HEK293 (cell line): ENCODE results near the gene HCN4.

Source experiments
- CTCF ChIA-PET: fragments of 350-600 bp; formaldehyde crosslinking; extraction: SDS; loops from one replicate; lab custom pipeline; 2021; ENCODE audit warnings: antibody characterized with exemption; lab: Yijun Ruan, JAX
- POLR2A ChIA-PET: fragments of 300-600 bp; formaldehyde crosslinking; extraction: SDS; loops from one replicate; lab custom pipeline; 2020; ENCODE audit warnings: antibody characterized with exemption, inconsistent platforms; lab: Yijun Ruan, JAX
- H3K27ac ChIP-seq: fragments of 200-500 bp; sonication (Bioruptor generic); 2 replicates; pipeline ENCODE4 v1.5.1; 2014; ENCODE audit warnings: low read depth, low read length, control low read depth, inconsistent platforms; ENCODE audit errors: extremely low read depth
- H3K36me3 ChIP-seq, 2 experiments: fragments of 200-500 bp in 1 of 2; sonication (Bioruptor generic) in 1 of 2; 1 replicate in 1 of 2; 2 replicates in 1 of 2; pipeline ENCODE4 v1.5.1; 2014 to 2017; ENCODE audit warnings: inconsistent platforms in 2 of 2, low read length in 2 of 2; ENCODE audit not compliant: control insufficient read depth in 2 of 2, insufficient read depth in 1 of 2
- H3K4me1 ChIP-seq: fragments of 200-500 bp; sonication (Bioruptor generic); 2 replicates; pipeline ENCODE4 v1.5.1; 2014; ENCODE audit warnings: mild to moderate bottlenecking, low read length, inconsistent platforms; ENCODE audit not compliant: control insufficient read depth, insufficient read depth
- H3K4me3 ChIP-seq: 2 replicates; pipeline ENCODE4 v1.5.1; 2011; ENCODE audit warnings: low read depth, mild to moderate bottlenecking, control low read depth, low read length, moderate library complexity
- H3K9me3 ChIP-seq: fragments of 200-500 bp; sonication (Bioruptor generic); 2 replicates; pipeline ENCODE4 v1.5.1; 2014; ENCODE audit warnings: low read depth, low read length, inconsistent platforms; ENCODE audit not compliant: control insufficient read depth, insufficient read depth
- HOXC10 ChIP-seq: sonication (generic); formaldehyde crosslinking; IDR thresholded peaks from 2 replicates; pipeline ENCODE4 v1.8.1; 2023; ENCODE audit warnings: mild to moderate bottlenecking, missing genetic modification reagents
- MEIS1 ChIP-seq: sonication (generic); formaldehyde crosslinking; IDR thresholded peaks from 2 replicates; pipeline ENCODE4 v1.8.1; 2022; ENCODE audit warnings: missing genetic modification reagents, mild to moderate bottlenecking, borderline replicate concordance
- REST ChIP-seq: fragments of 450-650 bp; formaldehyde crosslinking; IDR thresholded peaks from 2 replicates; pipeline ENCODE4 v1.5.1; 2016; ENCODE audit warnings: missing biosample characterization, missing genetic modification characterization
- SCRT2 ChIP-seq: fragments of 450-650 bp; formaldehyde crosslinking; IDR thresholded peaks from 2 replicates; pipeline ENCODE4 v1.5.1; 2016; ENCODE audit warnings: missing biosample characterization, missing genetic modification characterization
- SP2 ChIP-seq: fragments of 450-650 bp; formaldehyde crosslinking; IDR thresholded peaks from 2 replicates; pipeline ENCODE4 v1.5.1; 2016; ENCODE audit warnings: missing biosample characterization, missing genetic modification characterization
- SP7 ChIP-seq: fragments of 450-650 bp; formaldehyde crosslinking; IDR thresholded peaks from 2 replicates; pipeline ENCODE4 v1.5.1; 2016; ENCODE audit warnings: missing biosample characterization, missing genetic modification characterization
- YY1 ChIP-seq: fragments of 450-650 bp; formaldehyde crosslinking; IDR thresholded peaks from 2 replicates; pipeline ENCODE4 v1.5.1; 2018; ENCODE audit warnings: missing biosample characterization, missing genetic modification characterization
- ZBTB7A ChIP-seq: fragments of 450-650 bp; formaldehyde crosslinking; IDR thresholded peaks from 2 replicates; pipeline ENCODE4 v1.5.1; 2016; ENCODE audit warnings: low read depth, missing biosample characterization, missing genetic modification characterization
- ZEB2 ChIP-seq: fragments of 450-650 bp; formaldehyde crosslinking; IDR thresholded peaks from 2 replicates; pipeline ENCODE4 v1.5.1; 2016; ENCODE audit warnings: missing biosample characterization, missing genetic modification characterization
- ZIC2 ChIP-seq: fragments of 450-650 bp; formaldehyde crosslinking; IDR thresholded peaks from 2 replicates; pipeline ENCODE4 v1.5.1; 2016; ENCODE audit warnings: missing biosample characterization, missing genetic modification characterization
- ZNF121 ChIP-seq: fragments of 450-650 bp; formaldehyde crosslinking; IDR thresholded peaks from 2 replicates; pipeline ENCODE4 v1.5.1; 2016; ENCODE audit warnings: missing biosample characterization, missing genetic modification characterization
- ZNF18 ChIP-seq: fragments of 450-650 bp; formaldehyde crosslinking; IDR thresholded peaks from 2 replicates; pipeline ENCODE4 v1.5.1; 2016; ENCODE audit warnings: missing biosample characterization, missing genetic modification characterization
- ZNF292 ChIP-seq: fragments of 450-650 bp; formaldehyde crosslinking; IDR thresholded peaks from 2 replicates; pipeline ENCODE4 v1.5.1; 2016; ENCODE audit warnings: low read depth, missing biosample characterization, missing genetic modification characterization, borderline replicate concordance
- ZNF510 ChIP-seq: fragments of 450-650 bp; formaldehyde crosslinking; IDR thresholded peaks from 2 replicates; pipeline ENCODE4 v1.5.1; 2018; ENCODE audit warnings: mild to moderate bottlenecking, missing genetic modification characterization, missing biosample characterization; ENCODE audit not compliant: insufficient replicate concordance
- ZNF544 ChIP-seq: fragments of 450-650 bp; formaldehyde crosslinking; IDR thresholded peaks from 2 replicates; pipeline ENCODE4 v1.5.0; 2017; ENCODE audit warnings: missing biosample characterization, missing genetic modification characterization
- ZNF610 ChIP-seq: fragments of 450-650 bp; formaldehyde crosslinking; IDR thresholded peaks from 2 replicates; pipeline ENCODE4 v1.5.1; 2016; ENCODE audit warnings: missing biosample characterization, missing genetic modification characterization, borderline replicate concordance
- ZNF623 ChIP-seq: fragments of 450-650 bp; formaldehyde crosslinking; IDR thresholded peaks from 2 replicates; pipeline ENCODE4 v1.5.1; 2016; ENCODE audit warnings: missing biosample characterization, missing genetic modification characterization
- ZNF629 ChIP-seq: fragments of 450-650 bp; formaldehyde crosslinking; IDR thresholded peaks from 2 replicates; pipeline ENCODE4 v1.5.1; 2017; ENCODE audit warnings: missing biosample characterization, missing genetic modification characterization
- ZNF768 ChIP-seq: fragments of 450-650 bp; formaldehyde crosslinking; IDR thresholded peaks from 2 replicates; pipeline ENCODE4 v1.5.1; 2018; ENCODE audit warnings: missing biosample characterization, mild to moderate bottlenecking, missing genetic modification characterization
- ZNF792 ChIP-seq: fragments of 450-650 bp; formaldehyde crosslinking; IDR thresholded peaks from 2 replicates; pipeline ENCODE4 v1.5.1; 2016; ENCODE audit warnings: missing biosample characterization, missing genetic modification characterization
- ZSCAN23 ChIP-seq: fragments of 450-650 bp; formaldehyde crosslinking; IDR thresholded peaks from 2 replicates; pipeline ENCODE4 v1.5.1; 2016; ENCODE audit warnings: missing biosample characterization, missing genetic modification characterization
- TF ChIP-seq, protein P1 (sequence below): fragments of 450-650 bp; formaldehyde crosslinking; IDR thresholded peaks from 2 replicates; pipeline ENCODE4 v1.5.1; 2016; ENCODE audit warnings: missing biosample characterization, missing genetic modification characterization
- TF ChIP-seq, protein P2 (sequence below): fragments of 450-650 bp; formaldehyde crosslinking; IDR thresholded peaks from 2 replicates; pipeline ENCODE4 v1.5.1; 2016; ENCODE audit warnings: missing biosample characterization, missing genetic modification characterization

The HCN4 gene

GRCh38 chr15:73352082-73352481, 16.7 kb downstream of the HCN4 start:
- CTCF ChIA-PET, result no interaction called here
- no peaks in the 10 kb centered on the region for H3K4me1 ChIP-seq
- no peak overlapping the region for H3K4me3 ChIP-seq
- no peaks in the 10 kb centered on the region for H3K9me3 ChIP-seq
- TF ChIP-seq ZSCAN23 (tag by site-specific recombination) (no peak), ZNF623 (tag by site-specific recombination) (no peak), ZNF544 (tag by site-specific recombination) (no peak), ZNF292 (tag by site-specific recombination) (no peak), ZBTB7A (tag by site-specific recombination) (no peak), ZNF121 (no peak)
- TF ChIP-seq, protein P1, sequence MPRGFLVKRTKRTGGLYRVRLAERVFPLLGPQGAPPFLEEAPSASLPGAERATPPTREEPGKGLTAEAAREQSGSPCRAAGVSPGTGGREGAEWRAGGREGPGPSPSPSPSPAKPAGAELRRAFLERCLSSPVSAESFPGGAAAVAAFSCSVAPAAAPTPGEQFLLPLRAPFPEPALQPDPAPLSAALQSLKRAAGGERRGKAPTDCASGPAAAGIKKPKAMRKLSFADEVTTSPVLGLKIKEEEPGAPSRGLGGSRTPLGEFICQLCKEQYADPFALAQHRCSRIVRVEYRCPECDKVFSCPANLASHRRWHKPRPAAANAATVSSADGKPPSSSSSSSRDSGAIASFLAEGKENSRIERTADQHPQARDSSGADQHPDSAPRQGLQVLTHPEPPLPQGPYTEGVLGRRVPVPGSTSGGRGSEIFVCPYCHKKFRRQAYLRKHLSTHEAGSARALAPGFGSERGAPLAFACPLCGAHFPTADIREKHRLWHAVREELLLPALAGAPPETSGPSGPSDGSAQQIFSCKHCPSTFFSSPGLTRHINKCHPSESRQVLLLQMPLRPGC (tag by site-specific recombination), result no peak
- TF ChIP-seq, all 188 proteins: peak for 0
- Histone ChIP-seq H3K27ac (no peak overlapping the region), H3K36me3 (no peaks in the 10 kb centered on the region)
- POLR2A ChIA-PET, result no interaction called here

- no peaks in the 10 kb centered on the region for H3K36me3 ChIP-seq
- H3K4me1 ChIP-seq, result no peaks in the 10 kb centered on the region
- TF ChIP-seq ZIC2 (tag by site-specific recombination) (no peak), SP2 (tag by site-specific recombination) (no peak)
- no peaks in the 10 kb centered on the region for H3K9me3 ChIP-seq
- ChIA-PET POLR2A (no interaction called here), CTCF (no interaction called here)
- no peak overlapping the region for H3K27ac ChIP-seq
- H3K4me3 ChIP-seq, result no peak overlapping the region
Measured at GRCh38 chr15:73349191-73349590, 19.6 kb downstream of the HCN4 start.

GRCh38 chr15:73346735-73347312, 21.9 kb downstream of the HCN4 start:
- Histone ChIP-seq H3K36me3 (no peaks in the 10 kb centered on the region), H3K9me3 (no peaks in the 10 kb centered on the region), H3K4me3 (no peak overlapping the region), H3K27ac (no peak overlapping the region), H3K4me1 (no peaks in the 10 kb centered on the region)
- ChIA-PET POLR2A (no interaction called here), CTCF (no interaction called here)
- peak; percentile 19; the same call in 1 of the 2 replicates for TF ChIP-seq MEIS1 (CRISPR knock-in tag)
- TF ChIP-seq ZNF792 (tag by site-specific recombination), result no peak
- peak; percentile 99 for TF ChIP-seq REST
- no peak for TF ChIP-seq ZNF18 (tag by site-specific recombination)
- 0 out of 2 replicates have a peak, but pooled peaks have one; percentile 14 for TF ChIP-seq SCRT2 (tag by site-specific recombination)
- no peak for TF ChIP-seq ZNF510 (tag by site-specific recombination)
- TF ChIP-seq YY1 (tag by site-specific recombination), result no peak
- no peak for TF ChIP-seq ZNF629
- TF ChIP-seq SP7 (tag by site-specific recombination), result no peak
- TF ChIP-seq ZEB2 (tag by site-specific recombination), result 0 out of 2 replicates have a peak, but pooled peaks have one; percentile 13
- no peak for TF ChIP-seq ZNF768 (tag by site-specific recombination)
- TF ChIP-seq HOXC10, result no peak
- TF ChIP-seq, protein P2, sequence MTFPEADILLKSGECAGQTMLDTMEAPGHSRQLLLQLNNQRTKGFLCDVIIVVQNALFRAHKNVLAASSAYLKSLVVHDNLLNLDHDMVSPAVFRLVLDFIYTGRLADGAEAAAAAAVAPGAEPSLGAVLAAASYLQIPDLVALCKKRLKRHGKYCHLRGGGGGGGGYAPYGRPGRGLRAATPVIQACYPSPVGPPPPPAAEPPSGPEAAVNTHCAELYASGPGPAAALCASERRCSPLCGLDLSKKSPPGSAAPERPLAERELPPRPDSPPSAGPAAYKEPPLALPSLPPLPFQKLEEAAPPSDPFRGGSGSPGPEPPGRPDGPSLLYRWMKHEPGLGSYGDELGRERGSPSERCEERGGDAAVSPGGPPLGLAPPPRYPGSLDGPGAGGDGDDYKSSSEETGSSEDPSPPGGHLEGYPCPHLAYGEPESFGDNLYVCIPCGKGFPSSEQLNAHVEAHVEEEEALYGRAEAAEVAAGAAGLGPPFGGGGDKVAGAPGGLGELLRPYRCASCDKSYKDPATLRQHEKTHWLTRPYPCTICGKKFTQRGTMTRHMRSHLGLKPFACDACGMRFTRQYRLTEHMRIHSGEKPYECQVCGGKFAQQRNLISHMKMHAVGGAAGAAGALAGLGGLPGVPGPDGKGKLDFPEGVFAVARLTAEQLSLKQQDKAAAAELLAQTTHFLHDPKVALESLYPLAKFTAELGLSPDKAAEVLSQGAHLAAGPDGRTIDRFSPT (tag by site-specific recombination), result peak; percentile 86
- no peak for TF ChIP-seq ZNF610 (tag by site-specific recombination)
